ENCODE results near the gene PRKCSH. TPM values are rescaled to one million over a fixed set of nuclear protein-coding genes. Genes with fewer than 3 reads are reported as not detected.

PRKCSH gene
- total and polyA plus RNA-seq, 10 of the 15 experiments (the other 5 are each of a cell fraction or from before 2014, with no cell fraction given): 1.1 to 280 (median 44.1) TPM

- no peak for TF ChIP-seq MEF2A (IDR thresholded peaks at IDR 0.05; ENCODE audit: insufficient read depth, low read depth, low read length)
- no peak for TF ChIP-seq GATAD2B (conservative IDR thresholded peaks at IDR 0.05; ENCODE audit: low read depth)
- TF ChIP-seq SREBF2 (IDR thresholded peaks at IDR 0.05; ENCODE audit: low read length): no peak
- TF ChIP-seq PBX3 (IDR thresholded peaks at IDR 0.05; ENCODE audit: insufficient replicate concordance, low read depth, low read length): no peak
Observed at GRCh38 chr19:11423164-11423790, 12.2 kb upstream of the PRKCSH start (continued).

GRCh38 chr19:11423791-11424181 is 11.6 kb upstream of the PRKCSH start:
- Histone ChIP-seq H3K27me3 (replicated peaks in 1 of 2; ENCODE audit: control insufficient read depth in 2 of 2, insufficient read depth in 2 of 2, low read length in 1 of 2) (peaks cover 5 to 14% of the 10 kb centered on the region in 2 experiments; a peak in 3 of 4 replicates), H3K4me2 (ENCODE audit: control insufficient read depth, insufficient read depth) (no peak overlapping the region), H3K4me3 (no peak overlapping the region), H3K9ac (ENCODE audit: control insufficient read depth, insufficient read depth, low read length) (no peak overlapping the region), H3K4me1 (ENCODE audit: control insufficient read depth, insufficient read depth, low read length) (peaks cover 22% of the 10 kb centered on the region), H2AFZ (ENCODE audit: control insufficient read depth, low read depth, low read length) (no peak overlapping the region), H4K20me1 (ENCODE audit: control insufficient read depth, insufficient read depth) (no peaks in the 10 kb centered on the region), H3K36me3 (ENCODE audit: control insufficient read depth in 2 of 2, insufficient read depth in 2 of 2, low read length in 1 of 2) (no peaks in the 10 kb centered on the region), H3K27ac (ENCODE audit: control insufficient read depth, insufficient read depth) (no peak overlapping the region), H3K9me3 (replicated peaks; ENCODE audit: control insufficient read depth, insufficient read depth, low read length) (no peaks in the 10 kb centered on the region), H3K79me2 (ENCODE audit: control insufficient read depth, insufficient read depth, low read length) (no peaks in the 10 kb centered on the region)
- RAD21 ChIA-PET (ENCODE audit: unreplicated experiment): no interaction called here
- DNase-seq (ENCODE audit: low read depth, low spot score) (no peak), ATAC-seq (no peak), FAIRE-seq (no peak)
- CTCF ChIA-PET: interaction anchor here (0.6 to 1.4 kb wide), 3 partner anchors 11 to 58 kb away, joined by 3 to 5 read pairs (median 3); partner anchors contain the start of genes ODAD3 and PRKCSH
- SMC1A ChIA-PET (ENCODE audit: uncharacterized antibody, unreplicated experiment): interaction anchor here (1.5 kb wide), 1 partner anchor 28 kb away, joined by 3 read pairs; no protein-coding TSS in a partner anchor
- no TSS peak for BruUV-seq (replicated peaks)
- in situ Hi-C loops (cut with MboI): no loop called here
- POLR2A ChIA-PET: interaction anchor here (0.7 kb wide), 1 partner anchor 49 kb away, joined by 3 read pairs; no protein-coding TSS in a partner anchor
- TF ChIP-seq POU2F2 (IDR thresholded peaks at IDR 0.05; ENCODE audit: borderline replicate concordance, low read depth, low read length) (no peak), MXI1 (IDR thresholded peaks at IDR 0.05; ENCODE audit: low read depth, low read length) (no peak), ZBTB33 (IDR thresholded peaks at IDR 0.05) (no peak), RB1 (IDR thresholded peaks at IDR 0.05; ENCODE audit: borderline replicate concordance) (no peak), FOXK2 (IDR thresholded peaks at IDR 0.05) (no peak), SIX5 (IDR thresholded peaks at IDR 0.05; ENCODE audit: low read depth, low read length, severe bottlenecking) (no peak), SRF (IDR thresholded peaks at IDR 0.05; ENCODE audit: low read depth in 2 of 2, low read length in 2 of 2) (no peak), PAX8 (IDR thresholded peaks at IDR 0.05) (no peak), ZZZ3 (IDR thresholded peaks at IDR 0.05; ENCODE audit: control insufficient read depth, insufficient read length, low read depth) (no peak), BMI1 (IDR thresholded peaks at IDR 0.05; ENCODE audit: borderline replicate concordance) (no peak)
- WGBS (ENCODE audit: insufficient coverage, insufficient replicate concordance, low lambda C conversion rate, missing lambda C conversion rate): 40% methylated on average over 13 of the region's 22 CpGs
- intact Hi-C loops (cut with micrococcal nuclease; ENCODE audit: unreplicated experiment): no loop called here

All from GM12878 (cell line).